ENCODE data around the gene KXD1. TPM values are rescaled to one million over a fixed set of nuclear protein-coding genes. Genes with fewer than 3 reads are reported as not detected.
"Not testable (repeated sequence)": the region's sequence is repeated elsewhere in the genome, so short reads cannot be mapped to it uniquely, and the experiment has no call there.

KXD1 gene
- 10 to 100 TPM; 53.0 to 53.4 TPM for total RNA-seq
- long read RNA-seq, transcript KXD1-201 (5 exons, 1,426 nt) = major isoform, 40 of 50 reads
- long read RNA-seq, partial matches to known transcripts = 0 of 50 reads
- long read RNA-seq, other reads (novel, unspliced or antisense) = 4 of 50 reads

- DNase-seq = peak; percentile 99
- intact Hi-C loops (cut with DNase I) = no loop called here
- ATAC-seq = peak; percentile 99
These were observed at the start of gene KXD1 for GRCh38 chr19:18557411-18558201. TSS of gene KXD1 (plus strand) at chr19:18557870. CDS start at chr19:18562057, 4,187 bp downstream.

GRCh38 chr19:18508585-18508984 is 49.1 kb upstream of the KXD1 start:
- no peak for DNase-seq
- intact Hi-C loops (cut with DNase I) = loop anchor here in 1 of 2 donors (5.0 kb wide), 1 partner anchor 36 kb away; no protein-coding TSS in a partner anchor
- ATAC-seq = no peak

GRCh38 chr19:18510216-18510615 is 47.5 kb upstream of the KXD1 start:
- intact Hi-C loops (cut with DNase I) = loop anchor here in 1 of 2 donors (10.0 kb wide), 1 partner anchor 45 kb away; no protein-coding TSS in a partner anchor

GRCh38 chr19:18513868-18514267 is 43.8 kb upstream of the KXD1 start:
- peak; percentile 66 to 68 for ATAC-seq
- intact Hi-C loops (cut with DNase I) = loop anchor here in 1 of 2 donors (10.0 kb wide), 1 partner anchor 49 kb away; no protein-coding TSS in a partner anchor
- DNase-seq = peak; percentile 68

More at GRCh38 chr19:18510216-18510615, 47.5 kb upstream of the KXD1 start:
- ATAC-seq (no peak), DNase-seq (no peak)

GRCh38 chr19:18514800-18515682 is 42.6 kb upstream of the KXD1 start:
- ATAC-seq (peak; percentile 44 to 68), DNase-seq (peak; percentile 81)
- intact Hi-C loops (cut with DNase I) = loop anchor here in 1 of 2 donors (10.0 kb wide), 1 partner anchor 50 kb away; no protein-coding TSS in a partner anchor

- intact Hi-C loops (cut with DNase I) = loop anchor here in 1 of 2 donors (10.0 kb wide), 1 partner anchor 51 kb away; no protein-coding TSS in a partner anchor
- DNase-seq (no peak), ATAC-seq (no peak)
These were observed 41.7 kb upstream of the KXD1 start for GRCh38 chr19:18515959-18516358.

- DNase-seq = no peak
- intact Hi-C loops (cut with DNase I) = loop anchor here in 1 of 2 donors (10.0 kb wide), 1 partner anchor 53 kb away; no protein-coding TSS in a partner anchor
These were observed 40.1 kb upstream of the KXD1 start for GRCh38 chr19:18517606-18518005.

GRCh38 chr19:18518639-18519038 is 39.0 kb upstream of the KXD1 start:
- intact Hi-C loops (cut with DNase I) = loop anchor here in 1 of 2 donors (10.0 kb wide), 1 partner anchor 54 kb away; no protein-coding TSS in a partner anchor
- ATAC-seq = no peak
- no peak for DNase-seq

More at GRCh38 chr19:18517606-18518005, 40.1 kb upstream of the KXD1 start:
- ATAC-seq = no peak

- DNase-seq (peak; percentile 67), ATAC-seq (peak in 1 of 2 donors; percentile 4)
- intact Hi-C loops (cut with DNase I) = loop anchor here (2.0 to 10.0 kb wide), 2 partner anchors 31 to 55 kb away; no protein-coding TSS in a partner anchor
These were observed 37.5 kb upstream of the KXD1 start for GRCh38 chr19:18519962-18520847.

GRCh38 chr19:18520848-18521691 is 36.6 kb upstream of the KXD1 start:
- intact Hi-C loops (cut with DNase I) = loop anchor here in 1 of 2 donors (2.0 kb wide), 1 partner anchor 32 kb away; no protein-coding TSS in a partner anchor

GRCh38 chr19:18521692-18522123 is 36.0 kb upstream of the KXD1 start, which contains the start of gene ELL:
TSS of gene ELL (minus strand) at chr19:18522070. CDS start at chr19:18522055, 15 bp downstream.
- ATAC-seq = peak; percentile 3 to 6
- DNase-seq = no peak
- intact Hi-C loops (cut with DNase I) = loop anchor here in 1 of 2 donors (2.0 kb wide), 1 partner anchor 33 kb away; no protein-coding TSS in a partner anchor

More at GRCh38 chr19:18520848-18521691, 36.6 kb upstream of the KXD1 start:
- ATAC-seq (peak in 1 of 2 donors; percentile 0), DNase-seq (peak; percentile 47)

- peak; percentile 92 to 93 for ATAC-seq
- peak; percentile 100 for DNase-seq
- intact Hi-C loops (cut with DNase I) = no loop called here
These were observed 35.4 kb upstream of the KXD1 start for GRCh38 chr19:18522124-18522861.

GRCh38 chr19:18522862-18523440 is 34.7 kb upstream of the KXD1 start:
- ATAC-seq; intact Hi-C loops (cut with DNase I); DNase-seq: not testable (repeated sequence)

- ATAC-seq (no peak), DNase-seq (no peak)
- intact Hi-C loops (cut with DNase I) = no loop called here
These were observed 33.8 kb upstream of the KXD1 start for GRCh38 chr19:18523841-18524240.

- intact Hi-C loops (cut with DNase I) = no loop called here
- ATAC-seq = no peak
These were observed 31.4 kb upstream of the KXD1 start for GRCh38 chr19:18526316-18526715.

GRCh38 chr19:18529782-18530181 is 27.9 kb upstream of the KXD1 start:
- intact Hi-C loops (cut with DNase I) = no loop called here
- DNase-seq (no peak), ATAC-seq (no peak)

More at GRCh38 chr19:18526316-18526715, 31.4 kb upstream of the KXD1 start:
- DNase-seq = no peak

Data from left cardiac atrium (tissue), 4 donors.